22Rv1 (cell line): ENCODE results near the gene RETREG3.
A peak's percentile ranks its signal among the peaks of the same experiment; 100 is the strongest.

Source experiments
- H3K27ac ChIP-seq: fragments of 450-650 bp; 2 replicates; pipeline ENCODE4 v1.5.1; 2017
- ZFX ChIP-seq: fragments of 450-650 bp; IDR thresholded peaks from 2 replicates; pipeline ENCODE4 v1.6.1; 2017; ENCODE audit warnings: antibody characterized with exemption, borderline replicate concordance
- TF ChIP-seq, protein P1 (sequence below): fragments of 450-650 bp; IDR thresholded peaks from 2 replicates; pipeline ENCODE4 v1.5.1; 2017; ENCODE audit warnings: mild to moderate bottlenecking

RETREG3 gene

DNA sequence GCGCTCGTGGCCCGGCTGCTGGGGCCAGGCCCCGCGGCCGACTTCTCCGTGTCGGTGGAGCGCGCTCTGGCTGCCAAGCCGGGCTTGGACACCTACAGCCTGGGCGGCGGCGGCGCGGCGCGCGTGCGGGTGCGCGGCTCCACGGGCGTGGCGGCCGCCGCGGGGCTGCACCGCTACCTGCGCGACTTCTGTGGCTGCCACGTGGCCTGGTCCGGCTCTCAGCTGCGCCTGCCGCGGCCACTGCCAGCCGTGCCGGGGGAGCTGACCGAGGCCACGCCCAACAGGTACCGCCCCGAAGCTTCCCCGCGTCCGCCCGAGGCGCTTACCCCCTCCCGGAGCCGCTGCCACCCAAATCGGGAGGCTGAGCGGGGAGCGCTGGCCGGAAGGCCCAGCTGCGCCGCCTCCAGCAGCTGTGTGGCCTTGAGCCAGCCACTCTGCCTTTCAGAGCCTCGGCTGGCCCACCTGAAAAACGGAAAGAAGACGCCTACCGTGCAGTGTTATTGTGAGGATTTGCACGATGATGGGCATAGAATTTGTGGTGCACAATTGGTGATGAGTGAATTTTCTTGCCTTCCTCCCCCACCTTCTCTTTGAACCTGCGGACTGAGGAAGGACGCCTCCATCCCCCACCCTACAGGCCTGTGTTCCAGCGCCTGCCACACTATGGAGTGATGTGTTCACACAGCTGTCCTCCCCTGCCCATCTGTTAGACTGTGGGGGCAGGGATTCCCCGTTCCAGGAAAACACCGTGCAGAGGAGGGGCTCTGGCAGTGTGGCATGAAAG lies 72.6 kb downstream of the RETREG3 start:
- peak overlapping the region; percentile 89 for H3K27ac ChIP-seq
- TF ChIP-seq, protein P1, sequence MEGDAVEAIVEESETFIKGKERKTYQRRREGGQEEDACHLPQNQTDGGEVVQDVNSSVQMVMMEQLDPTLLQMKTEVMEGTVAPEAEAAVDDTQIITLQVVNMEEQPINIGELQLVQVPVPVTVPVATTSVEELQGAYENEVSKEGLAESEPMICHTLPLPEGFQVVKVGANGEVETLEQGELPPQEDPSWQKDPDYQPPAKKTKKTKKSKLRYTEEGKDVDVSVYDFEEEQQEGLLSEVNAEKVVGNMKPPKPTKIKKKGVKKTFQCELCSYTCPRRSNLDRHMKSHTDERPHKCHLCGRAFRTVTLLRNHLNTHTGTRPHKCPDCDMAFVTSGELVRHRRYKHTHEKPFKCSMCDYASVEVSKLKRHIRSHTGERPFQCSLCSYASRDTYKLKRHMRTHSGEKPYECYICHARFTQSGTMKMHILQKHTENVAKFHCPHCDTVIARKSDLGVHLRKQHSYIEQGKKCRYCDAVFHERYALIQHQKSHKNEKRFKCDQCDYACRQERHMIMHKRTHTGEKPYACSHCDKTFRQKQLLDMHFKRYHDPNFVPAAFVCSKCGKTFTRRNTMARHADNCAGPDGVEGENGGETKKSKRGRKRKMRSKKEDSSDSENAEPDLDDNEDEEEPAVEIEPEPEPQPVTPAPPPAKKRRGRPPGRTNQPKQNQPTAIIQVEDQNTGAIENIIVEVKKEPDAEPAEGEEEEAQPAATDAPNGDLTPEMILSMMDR, result peak; percentile 14; the same call in 1 of the 2 replicates
- TF ChIP-seq ZFX, result no peak

DNA sequence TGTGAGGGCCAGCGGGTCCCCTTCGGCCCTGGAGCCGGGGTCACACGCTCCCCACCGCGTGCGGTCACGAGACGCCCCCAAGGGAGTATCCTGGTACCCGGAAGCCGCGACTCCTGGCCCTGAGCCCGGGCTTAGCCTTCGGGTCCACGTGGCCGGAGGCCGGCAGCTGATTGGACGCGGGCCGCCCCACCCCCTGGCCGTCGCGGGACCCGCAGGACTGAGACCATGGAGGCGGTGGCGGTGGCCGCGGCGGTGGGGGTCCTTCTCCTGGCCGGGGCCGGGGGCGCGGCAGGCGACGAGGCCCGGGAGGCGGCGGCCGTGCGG lies 73.2 kb downstream of the RETREG3 start, which contains the start of gene NAGLU:
TSS of gene NAGLU (plus strand) at position 194 of the 324 bp plus-strand sequence. CDS start at position 226, 32 bp downstream.
- no peak for TF ChIP-seq ZFX
- TF ChIP-seq, protein P1, result no peak
- peak within 1 kb of the TSS; percentile 89 for H3K27ac ChIP-seq

- peak overlapping the region; percentile 89 for H3K27ac ChIP-seq
- TF ChIP-seq, protein P1, result no peak
- no peak for TF ChIP-seq ZFX
Measured at GRCh38 chr17:42535155-42536047, 73.8 kb downstream of the RETREG3 start.

DNA sequence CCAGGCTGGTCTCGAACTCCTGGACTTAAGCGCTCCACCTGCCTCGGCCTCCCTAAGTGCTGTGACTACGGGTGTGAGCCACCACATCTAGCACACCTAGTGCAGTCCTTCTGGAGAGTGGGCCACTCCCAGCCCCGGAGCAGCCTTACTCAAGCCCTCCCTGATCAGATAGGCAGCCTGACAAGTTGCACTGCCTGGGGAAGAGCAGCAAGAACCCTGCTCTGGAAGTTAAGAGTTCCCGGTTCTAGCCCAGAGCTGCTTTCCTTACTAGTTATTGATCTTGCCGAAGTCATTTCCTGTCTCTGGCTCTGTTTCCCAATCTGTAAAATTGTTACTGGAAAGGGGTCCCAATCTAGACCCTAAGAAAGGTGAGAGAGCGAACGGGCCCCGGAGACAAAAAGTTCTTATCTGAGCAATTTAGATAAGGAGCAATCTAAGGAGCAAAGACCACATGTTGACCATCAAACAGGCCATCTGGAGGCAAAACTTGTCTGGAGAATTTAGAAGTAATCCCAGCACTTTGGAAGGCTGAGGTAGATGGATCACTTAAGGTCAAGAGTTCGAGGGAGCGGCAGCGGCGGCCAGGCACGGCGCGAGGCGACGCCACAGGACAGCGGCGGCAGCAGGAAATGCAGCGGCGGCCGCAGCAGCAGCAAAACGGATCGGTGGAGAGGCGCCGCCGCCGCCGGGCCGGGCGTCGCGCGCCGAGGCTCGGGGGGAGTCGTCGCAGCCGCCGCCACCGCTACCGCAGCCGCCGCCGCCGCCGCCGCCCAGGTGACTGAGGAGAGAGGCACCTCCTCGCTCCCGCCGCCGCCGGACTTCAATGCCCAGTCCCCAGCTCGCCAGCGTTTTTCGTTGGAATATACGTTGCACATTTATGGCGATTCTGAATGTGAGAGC lies 77.5 kb downstream of the RETREG3 start:
- TF ChIP-seq ZFX, result no peak
- TF ChIP-seq, protein P1, result peak; percentile 70
- peak overlapping the region; percentile 65 for H3K27ac ChIP-seq

- H3K27ac ChIP-seq, result peak overlapping the region; percentile 45
Measured at GRCh38 chr17:42530952-42531454, 78.2 kb downstream of the RETREG3 start.

More at GRCh38 chr17:42530952-42531454, 78.2 kb downstream of the RETREG3 start:
- TF ChIP-seq, protein P1, result no peak
- no peak for TF ChIP-seq ZFX
